Caco-2 (cell line): ENCODE results near the gene DLG2. TPM values are rescaled to one million over a fixed set of nuclear protein-coding genes. Genes with fewer than 3 reads are reported as not detected.
A peak's percentile ranks its signal among the peaks of the same experiment; 100 is the strongest.

Source experiments
- BruUV-seq: library from RNA; stranded (reverse); fragments of 400-500 nt; replicated peaks from 2 replicates; lab custom pipeline; 2021; lab: Mats Ljungman, UMichigan
- CTCF ChIA-PET: fragments of 300-600 bp; sonication (Branson Sonifier 250); formaldehyde crosslinking; loops from one replicate; lab custom pipeline; 2022; ENCODE audit warnings: antibody characterized with exemption; lab: Charles Lee
- POLR2A ChIA-PET: fragments of 300-600 bp; sonication (Branson Sonifier 250); formaldehyde crosslinking; loops from one replicate; lab custom pipeline; 2022; ENCODE audit warnings: antibody characterized with exemption; lab: Charles Lee
- DNase-seq, 2 experiments: peaks; one replicate each; pipeline versions ENCODE4 v3.0.0 to v3.0.0-alpha.2; 2020 to 2022
- H3K27me3 ChIP-seq: replicated peaks from 2 replicates; pipeline ENCODE4 v1.6.0; 2011; ENCODE audit warnings: low read length; ENCODE audit not compliant: control insufficient read depth, insufficient read depth
- H3K36me3 ChIP-seq: 2 replicates; pipeline ENCODE4 v1.5.1; 2011; ENCODE audit warnings: low read length; ENCODE audit not compliant: control insufficient read depth, insufficient read depth
- H3K4me1 ChIP-seq: fragments of 250-450 bp; sonication (Bioruptor Pico); 2 replicates; pipeline ENCODE4 v1.5.1; 2020; ENCODE audit warnings: mild to moderate bottlenecking
- H3K4me3 ChIP-seq: 2 replicates; pipeline ENCODE4 v1.5.1; 2011; ENCODE audit warnings: low read depth, mild to moderate bottlenecking, control low read depth, low read length
- H3K9me3 ChIP-seq: fragments of 250-450 bp; sonication (Bioruptor Pico); 2 replicates; pipeline ENCODE4 v1.5.1; 2020; ENCODE audit warnings: mild to moderate bottlenecking, moderate library complexity
- H3K27ac Mint-ChIP-seq: one replicate; pipeline ENCODE4 v1.8.0; 2022; ENCODE audit warnings: mixed read lengths; ENCODE audit not compliant: unreplicated experiment
- H3K27me3 Mint-ChIP-seq: one replicate; pipeline ENCODE4 v1.8.0; 2022; ENCODE audit warnings: mixed read lengths; ENCODE audit not compliant: insufficient read depth, unreplicated experiment
- H3K36me3 Mint-ChIP-seq: one replicate; pipeline ENCODE4 v1.8.0; 2022; ENCODE audit warnings: mild to moderate bottlenecking, mixed read lengths; ENCODE audit not compliant: insufficient read depth, unreplicated experiment
- H3K4me1 Mint-ChIP-seq: one replicate; pipeline ENCODE4 v1.8.0; 2022; ENCODE audit warnings: low read depth, mixed read lengths; ENCODE audit not compliant: unreplicated experiment
- H3K4me3 Mint-ChIP-seq: one replicate; pipeline ENCODE4 v1.8.0; 2022; ENCODE audit warnings: mild to moderate bottlenecking, moderate library complexity, mixed read lengths; ENCODE audit not compliant: unreplicated experiment
- H3K9me3 Mint-ChIP-seq: one replicate; pipeline ENCODE4 v1.8.0; 2022; ENCODE audit warnings: mixed read lengths; ENCODE audit not compliant: unreplicated experiment
- intact Hi-C: fragments of 100-400 bp; cut with micrococcal nuclease; formaldehyde crosslinking; loops from one replicate; pipeline ENCODE4 v1.10.0; 2022; ENCODE audit not compliant: unreplicated experiment
- total RNA-seq: library from RNA; stranded (reverse); gene quantifications from 2 replicates; pipeline ENCODE4 v1.2.3, GENCODE V29; 2022
- TF ChIP-seq, protein P1 (sequence below), 2 experiments: fragments of 200-600 bp in 1 of 2; IDR thresholded peaks; 1 replicate in 1 of 2; 2 replicates in 1 of 2; pipeline versions ENCODE4 v1.5.1 to v1.8.0; 2011 to 2022; ENCODE audit warnings: antibody characterized with exemption in 1 of 2, control low read depth in 1 of 2, inconsistent platforms in 1 of 2, low read depth in 1 of 2, low read length in 1 of 2, mild to moderate bottlenecking in 1 of 2, moderate library complexity in 1 of 2; ENCODE audit not compliant: insufficient read depth in 1 of 2, severe bottlenecking in 1 of 2, unreplicated experiment in 1 of 2

DLG2 gene
- total RNA-seq, 1 experiment from 2014 or later: 21.6 TPM

DNA sequence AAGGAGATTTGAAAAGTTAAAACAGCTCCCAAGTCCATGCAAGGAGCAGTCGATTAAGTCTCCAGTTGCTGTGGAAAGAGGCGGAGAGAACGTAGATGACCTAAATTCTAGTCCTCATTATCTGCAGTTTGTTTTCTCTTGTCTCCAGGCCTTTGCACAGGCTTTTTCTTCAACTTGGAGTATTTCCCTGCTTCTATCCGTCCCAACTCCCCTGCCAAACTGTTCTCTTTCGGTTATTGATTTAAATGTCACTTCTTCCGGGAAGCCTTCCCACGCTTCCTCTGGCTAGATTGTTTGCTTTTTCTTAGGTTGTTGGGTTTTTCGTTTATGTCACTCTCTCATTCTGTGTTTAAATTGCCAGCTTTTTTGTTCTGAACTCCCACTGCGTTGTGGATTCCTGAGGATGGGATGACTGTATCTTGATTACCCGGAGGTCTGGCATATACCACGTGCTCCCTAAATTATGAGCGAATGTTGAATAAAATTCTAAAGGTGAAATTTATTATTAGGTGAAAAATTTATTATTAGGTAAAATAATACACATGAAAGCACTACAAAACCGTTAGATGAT lies 1.7 kb upstream of the DLG2 start:
- H3K4me3 Mint-ChIP-seq: peak overlapping the region; percentile 98
- POLR2A ChIA-PET: interaction anchor here (1.0 to 2.6 kb wide), 6 partner anchors 8 to 440 kb away, joined by 3 to 38 read pairs (median 7); partner anchors contain the start of genes CCDC83, CREBZF, PICALM and TMEM126A
- CTCF ChIA-PET: interaction anchor here (0.6 to 1.9 kb wide), 7 partner anchors 8 to 226 kb away, joined by 3 to 13 read pairs (median 3); partner anchors contain the start of genes CCDC83, CREBZF and TMEM126A
- DNase-seq: no peak
- H3K36me3 Mint-ChIP-seq: peaks cover 33% of the 10 kb centered on the region
- TF ChIP-seq, protein P1, sequence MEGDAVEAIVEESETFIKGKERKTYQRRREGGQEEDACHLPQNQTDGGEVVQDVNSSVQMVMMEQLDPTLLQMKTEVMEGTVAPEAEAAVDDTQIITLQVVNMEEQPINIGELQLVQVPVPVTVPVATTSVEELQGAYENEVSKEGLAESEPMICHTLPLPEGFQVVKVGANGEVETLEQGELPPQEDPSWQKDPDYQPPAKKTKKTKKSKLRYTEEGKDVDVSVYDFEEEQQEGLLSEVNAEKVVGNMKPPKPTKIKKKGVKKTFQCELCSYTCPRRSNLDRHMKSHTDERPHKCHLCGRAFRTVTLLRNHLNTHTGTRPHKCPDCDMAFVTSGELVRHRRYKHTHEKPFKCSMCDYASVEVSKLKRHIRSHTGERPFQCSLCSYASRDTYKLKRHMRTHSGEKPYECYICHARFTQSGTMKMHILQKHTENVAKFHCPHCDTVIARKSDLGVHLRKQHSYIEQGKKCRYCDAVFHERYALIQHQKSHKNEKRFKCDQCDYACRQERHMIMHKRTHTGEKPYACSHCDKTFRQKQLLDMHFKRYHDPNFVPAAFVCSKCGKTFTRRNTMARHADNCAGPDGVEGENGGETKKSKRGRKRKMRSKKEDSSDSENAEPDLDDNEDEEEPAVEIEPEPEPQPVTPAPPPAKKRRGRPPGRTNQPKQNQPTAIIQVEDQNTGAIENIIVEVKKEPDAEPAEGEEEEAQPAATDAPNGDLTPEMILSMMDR (IDR thresholded peaks at IDR 0.05; ENCODE audit: insufficient read depth in 1 of 2, low read depth in 1 of 2, low read length in 1 of 2, severe bottlenecking in 1 of 2, unreplicated experiment in 1 of 2): no peak
- no peaks in the 10 kb centered on the region for H3K27me3 ChIP-seq
- no peaks in the 10 kb centered on the region for H3K9me3 ChIP-seq
- H3K27ac Mint-ChIP-seq: peak overlapping the region; percentile 96
- peaks cover 13% of the 10 kb centered on the region for H3K4me1 Mint-ChIP-seq
- no peaks in the 10 kb centered on the region; the same call in 1 of the 2 replicates for H3K36me3 ChIP-seq
- H3K4me3 ChIP-seq: peak overlapping the region; percentile 58
- no peaks in the 10 kb centered on the region for H3K27me3 Mint-ChIP-seq
- TSS peak; percentile 73 for BruUV-seq
- intact Hi-C loops: loop anchor here (1.0 to 2.0 kb wide), 5 partner anchors 18 to 484 kb away; partner anchors contain the start of genes CCDC83 and TMEM126A
- H3K9me3 Mint-ChIP-seq: no peaks in the 10 kb centered on the region
- peaks cover 14% of the 10 kb centered on the region for H3K4me1 ChIP-seq

- H3K36me3 Mint-ChIP-seq: peaks cover 29% of the 10 kb centered on the region
- Histone ChIP-seq H3K36me3 (no peaks in the 10 kb centered on the region; the same call in 1 of the 2 replicates), H3K27me3 (no peaks in the 10 kb centered on the region), H3K4me1 (peaks cover 8% of the 10 kb centered on the region; the same call in 1 of the 2 replicates), H3K9me3 (no peaks in the 10 kb centered on the region), H3K4me3 (peak within 1 kb of the TSS; percentile 58)
- POLR2A ChIA-PET: interaction anchor here (0.6 to 2.6 kb wide), 7 partner anchors 9 to 441 kb away, joined by 3 to 38 read pairs (median 4); partner anchors contain the start of genes CCDC83, CREBZF, PICALM and TMEM126A
- intact Hi-C loops: loop anchor here (1.0 to 2.0 kb wide), 5 partner anchors 19 to 485 kb away; partner anchors contain the start of genes CCDC83 and TMEM126A
- CTCF ChIA-PET: interaction anchor here (0.6 to 1.9 kb wide), 8 partner anchors 8 to 227 kb away, joined by 3 to 13 read pairs (median 3); partner anchors contain the start of genes CCDC83, CREBZF and TMEM126A
- H3K27ac Mint-ChIP-seq: peak within 1 kb of the TSS; percentile 96
- H3K4me3 Mint-ChIP-seq: peak within 1 kb of the TSS; percentile 98
- peaks cover 13% of the 10 kb centered on the region for H3K4me1 Mint-ChIP-seq
- no TSS peak for BruUV-seq
- H3K9me3 Mint-ChIP-seq: no peaks in the 10 kb centered on the region
- TF ChIP-seq, protein P1 (IDR thresholded peaks at IDR 0.05; ENCODE audit: insufficient read depth in 1 of 2, low read depth in 1 of 2, low read length in 1 of 2, severe bottlenecking in 1 of 2, unreplicated experiment in 1 of 2): no peak
- no peaks in the 10 kb centered on the region for H3K27me3 Mint-ChIP-seq
- DNase-seq: peak; percentile 99 to 100
Measured at GRCh38 chr11:85627998-85628770, 1.0 kb upstream of the DLG2 start, which contains the start of gene TMEM126B. TMEM126B (plus strand) TSS chr11:85628593; CDS start chr11:85628608, 15 bp downstream.

DNA sequence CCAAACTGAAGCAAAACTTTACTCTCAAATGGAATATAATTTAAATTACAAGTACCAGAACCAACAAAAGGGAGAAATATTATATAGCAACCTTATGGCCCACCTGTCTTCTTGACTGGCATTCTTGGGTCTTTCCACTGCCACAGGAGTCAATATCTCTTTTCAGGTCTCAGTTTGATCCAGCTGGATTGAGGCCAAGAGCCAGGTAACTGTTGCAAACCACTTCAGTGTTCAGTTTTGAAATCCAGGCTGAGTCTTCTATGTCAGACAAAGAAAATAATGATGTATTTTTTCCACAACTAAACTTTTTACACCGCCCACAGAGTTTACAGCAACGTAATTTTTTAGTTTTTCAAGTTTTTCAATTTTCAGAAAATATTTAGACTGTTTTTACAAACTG lies 648 bp downstream of the DLG2 start:
- Histone ChIP-seq H3K9me3 (no peaks in the 10 kb centered on the region), H3K36me3 (no peaks in the 10 kb centered on the region; the same call in 1 of the 2 replicates), H3K4me3 (peak overlapping the region; percentile 58), H3K4me1 (peaks cover 8% of the 10 kb centered on the region; the same call in 1 of the 2 replicates), H3K27me3 (no peaks in the 10 kb centered on the region)
- no peaks in the 10 kb centered on the region for H3K27me3 Mint-ChIP-seq
- H3K9me3 Mint-ChIP-seq: no peaks in the 10 kb centered on the region
- CTCF ChIA-PET: interaction anchor here (0.6 kb wide), 1 partner anchor 1046 kb away, joined by 3 read pairs; no protein-coding TSS in a partner anchor
- POLR2A ChIA-PET: interaction anchor here (2.6 kb wide), 1 partner anchor 22 kb away, joined by 38 read pairs; the partner anchor contains the start of gene TMEM126A
- intact Hi-C loops: no loop called here
- BruUV-seq: no TSS peak
- H3K27ac Mint-ChIP-seq: no peak overlapping the region
- peaks cover 13% of the 10 kb centered on the region for H3K4me1 Mint-ChIP-seq
- H3K36me3 Mint-ChIP-seq: peaks cover 19% of the 10 kb centered on the region
- H3K4me3 Mint-ChIP-seq: peak overlapping the region; percentile 98
- TF ChIP-seq, protein P1 (IDR thresholded peaks at IDR 0.05; ENCODE audit: insufficient read depth in 1 of 2, low read depth in 1 of 2, low read length in 1 of 2, severe bottlenecking in 1 of 2, unreplicated experiment in 1 of 2): no peak
- DNase-seq: no peak
